Bronchial epithelial cell (primary cell): ENCODE data around the gene TES. TPM values are rescaled to one million over a fixed set of nuclear protein-coding genes. Genes with fewer than 3 reads are reported as not detected.
A peak's percentile ranks its signal among the peaks of the same experiment; 100 is the strongest.

Experiments used
- DNase-seq: peaks from one replicate; pipeline ENCODE4 v3.0.0-alpha.2; 2010; ENCODE audit warnings: low read depth
- FAIRE-seq: peaks from 2 replicates; lab custom pipeline; 2011; peaks lifted over from hg19 to GRCh38; lab: Jason Lieb, UNC
- H3K27me3 ChIP-seq: 2 replicates; pipeline ENCODE4 v1.5.1; 2011; ENCODE audit warnings: low read length; ENCODE audit not compliant: control insufficient read depth, insufficient read depth
- H3K36me3 ChIP-seq: 2 replicates; pipeline ENCODE4 v1.5.1; 2011; ENCODE audit warnings: low read length; ENCODE audit not compliant: control insufficient read depth, insufficient read depth
- H3K4me3 ChIP-seq: 2 replicates; pipeline ENCODE4 v1.5.1; 2011; ENCODE audit warnings: mild to moderate bottlenecking, low read depth, low read length, control low read depth
- CTCF ChIP-seq: IDR thresholded peaks from 2 replicates; pipeline ENCODE4 v1.5.1; 2011; ENCODE audit warnings: mild to moderate bottlenecking, moderate library complexity, low read length, control low read depth, inconsistent platforms; ENCODE audit not compliant: insufficient read depth, severe bottlenecking
- total RNA-seq: library from RNA; depleted of rRNA; stranded (reverse); fragments of >200 nt; gene quantifications from 2 replicates; pipeline ENCODE4 v1.2.1, GENCODE V29; 2014

The TES gene
- total RNA-seq, 1 donor from 2014 or later = 276 TPM

- DNase-seq (peak; percentile 64), FAIRE-seq (no peak)
- Histone ChIP-seq H3K4me3 (no peak overlapping the region), H3K27me3 (no peaks in the 10 kb centered on the region), H3K36me3 (no peaks in the 10 kb centered on the region)
- TF ChIP-seq CTCF = no peak
Measured at GRCh38 chr7:116198748-116199410, 11.5 kb upstream of the TES start.

- no peak for DNase-seq
- Histone ChIP-seq H3K27me3 (no peaks in the 10 kb centered on the region), H3K36me3 (no peaks in the 10 kb centered on the region), H3K4me3 (no peak overlapping the region)
- no peak for TF ChIP-seq CTCF
- FAIRE-seq = no peak
Measured at GRCh38 chr7:116200963-116201362, 9.4 kb upstream of the TES start.

GRCh38 chr7:116206141-116206540 lies 4.2 kb upstream of the TES start:
- no peaks in the 10 kb centered on the region for H3K36me3 ChIP-seq
- TF ChIP-seq CTCF = no peak
- no peak overlapping the region for H3K4me3 ChIP-seq

GRCh38 chr7:116208919-116209318 lies 1.4 kb upstream of the TES start:
- Histone ChIP-seq H3K36me3 (no peaks in the 10 kb centered on the region), H3K27me3 (no peaks in the 10 kb centered on the region), H3K4me3 (no peak overlapping the region)
- FAIRE-seq (no peak), DNase-seq (no peak)
- no peak for TF ChIP-seq CTCF

More at GRCh38 chr7:116206141-116206540, 4.2 kb upstream of the TES start:
- H3K27me3 ChIP-seq = no peaks in the 10 kb centered on the region
- DNase-seq = no peak
- FAIRE-seq = no peak

- H3K27me3 ChIP-seq = no peaks in the 10 kb centered on the region
- H3K36me3 ChIP-seq = no peaks in the 10 kb centered on the region
- TF ChIP-seq CTCF = no peak
- H3K4me3 ChIP-seq = no peak overlapping the region
- peak; percentile 22 for DNase-seq
- no peak for FAIRE-seq
Measured at GRCh38 chr7:116209561-116210070, 723 bp upstream of the TES start.
